SK-N-SH (cell line): ENCODE results near the gene PAQR5. TPM values are rescaled to one million over a fixed set of nuclear protein-coding genes. Genes with fewer than 3 reads are reported as not detected.

Experiments used
- CTCF ChIA-PET: fragments of 300-600, 350-600 bp; formaldehyde crosslinking; extraction: SDS; loops from one replicate; lab custom pipeline; 2021; lab: Yijun Ruan, JAX
- POLR2A ChIA-PET: fragments of 350-600 bp; sonication (Branson Sonifier 250); formaldehyde crosslinking; extraction: SDS; loops from one replicate; lab custom pipeline; 2020; ENCODE audit warnings: antibody characterized with exemption, inconsistent platforms; lab: Yijun Ruan, JAX
- DNase-seq: peaks from one replicate; pipeline ENCODE4 v3.0.0; 2012
- H2AFZ ChIP-seq: fragments of 200-600 bp; sonication (generic); 2 replicates; pipeline ENCODE4 v1.8.1; 2016; ENCODE audit warnings: antibody characterized with exemption, mild to moderate bottlenecking, low read depth
- H3F3A ChIP-seq: fragments of 200-600 bp; sonication (generic); replicated peaks from 2 replicates; pipeline ENCODE3; 2016; ENCODE audit warnings: antibody characterized with exemption, mild to moderate bottlenecking; ENCODE audit not compliant: insufficient read depth
- H3K27ac ChIP-seq, 2 experiments: fragments of 200-500 bp in 1 of 2; fragments of 200-600 bp in 1 of 2; sonication (Bioruptor generic) in 1 of 2; sonication (generic), shearing (Covaris generic) in 1 of 2; 2 replicates each; pipeline versions ENCODE4 v1.5.1 to v1.6.1; 2014 to 2016; ENCODE audit warnings: low read depth in 2 of 2, inconsistent platforms in 1 of 2, low read length in 1 of 2, mild to moderate bottlenecking in 1 of 2, mixed read lengths in 1 of 2
- H3K27me3 ChIP-seq: fragments of 200-600 bp; sonication (generic), shearing (Covaris generic); 2 replicates; pipeline ENCODE4 v1.6.1; 2016; ENCODE audit warnings: mixed run types; ENCODE audit not compliant: insufficient read depth
- H3K36me3 ChIP-seq, 2 experiments: fragments of 200-500 bp in 1 of 2; fragments of 200-600 bp in 1 of 2; sonication (Bioruptor generic) in 1 of 2; sonication (generic) in 1 of 2; replicated peaks in 1 of 2; 2 replicates each; pipeline versions ENCODE3 to v1.5.1; 2014 to 2016; ENCODE audit warnings: low read length in 1 of 2, mild to moderate bottlenecking in 1 of 2; ENCODE audit not compliant: insufficient read depth in 2 of 2, control insufficient read depth in 1 of 2
- H3K4me1 ChIP-seq, 2 experiments: fragments of 200-500 bp in 1 of 2; fragments of 200-600 bp in 1 of 2; sonication (Bioruptor generic) in 1 of 2; sonication (generic), shearing (Covaris generic) in 1 of 2; 2 replicates each; pipeline versions ENCODE4 v1.5.1 to v1.6.1; 2014 to 2016; ENCODE audit warnings: low read depth in 1 of 2, low read length in 1 of 2, mixed run types in 1 of 2; ENCODE audit not compliant: insufficient read depth in 2 of 2, control insufficient read depth in 1 of 2
- H3K4me2 ChIP-seq: fragments of 200-600 bp; sonication (generic), shearing (Covaris generic); 2 replicates; pipeline ENCODE4 v1.6.1; 2017; ENCODE audit warnings: mixed run types
- H3K4me3 ChIP-seq, 2 experiments: fragments of 200-500 bp in 1 of 2; fragments of 200-600 bp in 1 of 2; sonication (Bioruptor generic) in 1 of 2; sonication (generic), shearing (Covaris generic) in 1 of 2; 2 replicates each; pipeline versions ENCODE4 v1.5.1 to v1.8.1; 2014 to 2016; ENCODE audit warnings: low read depth in 2 of 2, inconsistent platforms in 1 of 2, low read length in 1 of 2, mild to moderate bottlenecking in 1 of 2, mixed read lengths in 1 of 2, moderate library complexity in 1 of 2
- H3K79me2 ChIP-seq: fragments of 200-600 bp; sonication (generic); 2 replicates; pipeline ENCODE4 v1.8.1; 2017; ENCODE audit warnings: mild to moderate bottlenecking; ENCODE audit not compliant: insufficient read depth
- H3K9ac ChIP-seq: fragments of 200-600 bp; sonication (generic); 2 replicates; pipeline ENCODE4 v1.6.1; 2017; ENCODE audit warnings: mixed run types
- H3K9me2 ChIP-seq: fragments of 200-600 bp; sonication (generic); 2 replicates; pipeline ENCODE4 v1.6.1; 2017; ENCODE audit warnings: mixed run types
- H3K9me3 ChIP-seq: fragments of 200-600 bp; sonication (generic); 2 replicates; pipeline ENCODE4 v1.6.1; 2017; ENCODE audit warnings: mixed run types, mild to moderate bottlenecking, moderate library complexity
- H4K20me1 ChIP-seq: fragments of 200-600 bp; sonication (generic); 2 replicates; pipeline ENCODE4 v1.6.1; 2017; ENCODE audit warnings: mild to moderate bottlenecking, mixed run types; ENCODE audit not compliant: insufficient read depth
- EP300 ChIP-seq, 2 experiments: IDR thresholded peaks; 2 replicates each; pipeline versions ENCODE4 v1.4.0 to v1.6.1; 2012; ENCODE audit warnings: borderline replicate concordance in 1 of 2, low read depth in 1 of 2, low read length in 1 of 2
- FOSL2 ChIP-seq: IDR thresholded peaks from 2 replicates; pipeline ENCODE4 v1.4.0; 2012; ENCODE audit warnings: low read depth, mild to moderate bottlenecking, moderate library complexity, borderline replicate concordance
- GABPA ChIP-seq: IDR thresholded peaks from 2 replicates; pipeline ENCODE4 v1.4.0; 2012; ENCODE audit warnings: low read depth, mild to moderate bottlenecking
- GATA2 ChIP-seq: sonication (generic); formaldehyde crosslinking; IDR thresholded peaks from 2 replicates; pipeline ENCODE4 v1.5.0; 2020; ENCODE audit warnings: mild to moderate bottlenecking, missing genetic modification reagents
- MXI1 ChIP-seq: IDR thresholded peaks from 2 replicates; pipeline ENCODE4 v1.6.1; 2012; ENCODE audit warnings: mild to moderate bottlenecking, low read depth, low read length, improper control_type of control experiment
- NFIC ChIP-seq: IDR thresholded peaks from 2 replicates; pipeline ENCODE4 v1.4.0; 2012; ENCODE audit warnings: borderline replicate concordance
- RAD21 ChIP-seq: IDR thresholded peaks from 2 replicates; pipeline ENCODE4 v1.6.1; 2012; ENCODE audit warnings: mild to moderate bottlenecking, low read length
- RXRA ChIP-seq: IDR thresholded peaks from 2 replicates; pipeline ENCODE4 v1.4.0; 2012; ENCODE audit warnings: low read depth, mild to moderate bottlenecking, borderline replicate concordance
- SMC3 ChIP-seq: IDR thresholded peaks from 2 replicates; pipeline ENCODE4 v1.6.1; 2012; ENCODE audit warnings: low read depth, low read length, improper control_type of control experiment
- TAF1 ChIP-seq: IDR thresholded peaks from 2 replicates; pipeline ENCODE4 v1.6.1; 2012; ENCODE audit warnings: low read depth, mild to moderate bottlenecking, low read length, moderate library complexity, borderline replicate concordance
- TCF12 ChIP-seq: IDR thresholded peaks from 2 replicates; pipeline ENCODE4 v1.4.0; 2012
- YY1 ChIP-seq: IDR thresholded peaks from 2 replicates; pipeline ENCODE4 v1.4.0; 2012; ENCODE audit warnings: low read depth, mild to moderate bottlenecking
- WGBS: methylation state at CpG from one replicate; pipeline ENCODE4 v1.1.6; 2017; ENCODE audit warnings: low lambda C conversion rate; 5-methylcytosine and 5-hydroxymethylcytosine counted together
- polyA plus RNA-seq, 3 experiments: library from polyadenylated mRNA; depleted of rRNA; stranded (reverse); fragments of >200 nt; gene quantifications; 2 replicates each; pipeline ENCODE4 v1.2.3, GENCODE V29; 2012
- TF ChIP-seq, protein P1 (sequence below): fragments of 150-350 bp; IDR thresholded peaks from 2 replicates; pipeline ENCODE4 v1.6.1; 2017; ENCODE audit warnings: antibody characterized with exemption, low read length, low read depth, borderline replicate concordance
- TF ChIP-seq, protein P2 (sequence below): fragments of 200-600 bp; sonication (generic); IDR thresholded peaks from 2 replicates; pipeline ENCODE4 v1.6.1; 2017; ENCODE audit warnings: antibody characterized with exemption, mild to moderate bottlenecking, moderate library complexity
- TF ChIP-seq, protein P3 (sequence below): IDR thresholded peaks from 2 replicates; pipeline ENCODE4 v1.4.0; 2012; ENCODE audit warnings: low read depth
- TF ChIP-seq, protein P4 (sequence below): fragments of 150-350 bp; IDR thresholded peaks from 2 replicates; pipeline ENCODE4 v1.6.1; 2016; ENCODE audit warnings: mild to moderate bottlenecking, low read depth, low read length

PAQR5 gene
- polyA plus RNA-seq, 1 of the 3 experiments (the other 2 are of a cell fraction): 3.9 TPM

DNA sequence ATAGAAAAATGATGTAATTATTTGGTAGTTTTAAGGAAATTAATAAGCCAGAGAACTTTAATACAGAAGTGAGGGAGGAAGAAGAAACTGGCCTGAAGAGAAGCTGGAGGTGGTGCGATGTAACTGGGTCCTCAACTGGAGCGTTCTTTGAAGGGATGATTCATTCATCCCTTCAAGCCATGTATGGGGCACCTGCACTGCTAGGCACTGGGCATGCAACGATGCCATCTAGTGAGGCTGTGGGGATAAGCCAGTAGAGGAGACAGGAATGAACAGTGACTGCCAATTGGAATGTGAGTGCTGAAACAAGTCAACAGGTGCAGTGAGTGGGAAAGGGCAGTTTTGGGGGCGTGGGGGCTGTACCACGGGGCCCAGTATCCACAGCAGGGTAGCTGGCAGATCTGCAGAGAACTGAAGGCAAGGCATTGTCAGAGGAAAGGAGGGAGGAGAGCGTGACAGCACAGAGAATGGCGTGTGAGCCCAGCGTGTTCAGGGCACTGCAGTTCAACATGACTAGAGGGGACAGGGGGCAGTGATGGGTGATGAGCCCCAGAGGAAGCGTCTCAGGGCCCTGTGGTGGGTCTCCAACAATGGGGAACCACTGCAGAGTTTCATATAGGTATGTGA lies 111.6 kb downstream of the PAQR5 start:
- DNase-seq: peak; percentile 61
- H3K27me3 ChIP-seq: no peaks in the 10 kb centered on the region
- H3K4me2 ChIP-seq: no peak overlapping the region
- ChIA-PET CTCF (interaction anchor here (0.5 to 5.7 kb wide), 5 partner anchors 16 to 486 kb away, joined by 3 to 24 read pairs (median 4); no protein-coding TSS in a partner anchor), POLR2A (no interaction called here)
- H4K20me1 ChIP-seq: no peaks in the 10 kb centered on the region
- TF ChIP-seq FOSL2 (peak; percentile 65; the same call in 1 of the 2 replicates), GABPA (no peak), RAD21 (peak; percentile 80), TAF1 (no peak; the same call in 1 of the 2 replicates), TCF12 (peak; percentile 14; the same call in 1 of the 2 replicates), SMC3 (peak; percentile 67)
- TF ChIP-seq, protein P1, sequence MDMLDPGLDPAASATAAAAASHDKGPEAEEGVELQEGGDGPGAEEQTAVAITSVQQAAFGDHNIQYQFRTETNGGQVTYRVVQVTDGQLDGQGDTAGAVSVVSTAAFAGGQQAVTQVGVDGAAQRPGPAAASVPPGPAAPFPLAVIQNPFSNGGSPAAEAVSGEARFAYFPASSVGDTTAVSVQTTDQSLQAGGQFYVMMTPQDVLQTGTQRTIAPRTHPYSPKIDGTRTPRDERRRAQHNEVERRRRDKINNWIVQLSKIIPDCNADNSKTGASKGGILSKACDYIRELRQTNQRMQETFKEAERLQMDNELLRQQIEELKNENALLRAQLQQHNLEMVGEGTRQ: no peak
- TF ChIP-seq, protein P2, sequence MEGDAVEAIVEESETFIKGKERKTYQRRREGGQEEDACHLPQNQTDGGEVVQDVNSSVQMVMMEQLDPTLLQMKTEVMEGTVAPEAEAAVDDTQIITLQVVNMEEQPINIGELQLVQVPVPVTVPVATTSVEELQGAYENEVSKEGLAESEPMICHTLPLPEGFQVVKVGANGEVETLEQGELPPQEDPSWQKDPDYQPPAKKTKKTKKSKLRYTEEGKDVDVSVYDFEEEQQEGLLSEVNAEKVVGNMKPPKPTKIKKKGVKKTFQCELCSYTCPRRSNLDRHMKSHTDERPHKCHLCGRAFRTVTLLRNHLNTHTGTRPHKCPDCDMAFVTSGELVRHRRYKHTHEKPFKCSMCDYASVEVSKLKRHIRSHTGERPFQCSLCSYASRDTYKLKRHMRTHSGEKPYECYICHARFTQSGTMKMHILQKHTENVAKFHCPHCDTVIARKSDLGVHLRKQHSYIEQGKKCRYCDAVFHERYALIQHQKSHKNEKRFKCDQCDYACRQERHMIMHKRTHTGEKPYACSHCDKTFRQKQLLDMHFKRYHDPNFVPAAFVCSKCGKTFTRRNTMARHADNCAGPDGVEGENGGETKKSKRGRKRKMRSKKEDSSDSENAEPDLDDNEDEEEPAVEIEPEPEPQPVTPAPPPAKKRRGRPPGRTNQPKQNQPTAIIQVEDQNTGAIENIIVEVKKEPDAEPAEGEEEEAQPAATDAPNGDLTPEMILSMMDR: peak; percentile 57
- TF ChIP-seq, protein P3, sequence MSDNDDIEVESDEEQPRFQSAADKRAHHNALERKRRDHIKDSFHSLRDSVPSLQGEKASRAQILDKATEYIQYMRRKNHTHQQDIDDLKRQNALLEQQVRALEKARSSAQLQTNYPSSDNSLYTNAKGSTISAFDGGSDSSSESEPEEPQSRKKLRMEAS: no peak
- peaks cover 89% of the 10 kb centered on the region for H3K79me2 ChIP-seq
- 59% methylated on average over 9 of the region's 9 CpGs for WGBS
- no peak overlapping the region for H3K27ac ChIP-seq
- peaks cover 0 to 17% of the 10 kb centered on the region in 2 experiments for H3K36me3 ChIP-seq
- peaks cover 0 to 9% of the 10 kb centered on the region in 2 experiments; a peak in 2 of 4 replicates for H3K4me1 ChIP-seq
- H3F3A ChIP-seq: peaks cover 4% of the 10 kb centered on the region
- no peaks in the 10 kb centered on the region for H3K9me2 ChIP-seq
- no peaks in the 10 kb centered on the region for H3K9me3 ChIP-seq
- no peak overlapping the region for H3K4me3 ChIP-seq
- H3K9ac ChIP-seq: no peak overlapping the region
- no peak overlapping the region for H2AFZ ChIP-seq

DNA sequence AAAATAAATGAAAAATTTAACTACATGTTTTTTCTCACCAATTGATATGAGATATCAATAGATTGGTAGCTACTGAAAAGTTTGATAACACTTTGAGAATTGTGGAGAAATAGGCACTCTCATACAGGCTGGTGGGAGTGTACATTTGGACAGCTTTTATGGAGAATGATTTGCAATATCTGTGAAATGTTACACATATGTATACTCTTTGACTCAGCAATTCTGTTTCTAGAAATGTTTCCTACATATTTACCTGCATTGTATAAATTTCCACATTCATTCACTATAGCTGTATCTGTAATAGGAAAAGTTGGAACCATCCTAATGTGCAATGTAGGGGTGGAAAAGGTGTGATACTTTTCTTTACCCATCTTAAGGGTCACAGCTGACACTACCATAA lies 113.6 kb downstream of the PAQR5 start:
- peaks cover 0 to 17% of the 10 kb centered on the region in 2 experiments for H3K36me3 ChIP-seq
- DNase-seq: no peak
- ChIA-PET POLR2A (no interaction called here), CTCF (interaction anchor here (0.9 to 5.7 kb wide), 4 partner anchors 14 to 354 kb away, joined by 3 to 24 read pairs (median 15); no protein-coding TSS in a partner anchor)
- H3K27ac ChIP-seq: no peak overlapping the region
- no peaks in the 10 kb centered on the region for H3K9me3 ChIP-seq
- H2AFZ ChIP-seq: no peak overlapping the region
- no peak for TF ChIP-seq NFIC
- no peak for TF ChIP-seq MXI1
- no peak for TF ChIP-seq RXRA
- TF ChIP-seq, protein P4, sequence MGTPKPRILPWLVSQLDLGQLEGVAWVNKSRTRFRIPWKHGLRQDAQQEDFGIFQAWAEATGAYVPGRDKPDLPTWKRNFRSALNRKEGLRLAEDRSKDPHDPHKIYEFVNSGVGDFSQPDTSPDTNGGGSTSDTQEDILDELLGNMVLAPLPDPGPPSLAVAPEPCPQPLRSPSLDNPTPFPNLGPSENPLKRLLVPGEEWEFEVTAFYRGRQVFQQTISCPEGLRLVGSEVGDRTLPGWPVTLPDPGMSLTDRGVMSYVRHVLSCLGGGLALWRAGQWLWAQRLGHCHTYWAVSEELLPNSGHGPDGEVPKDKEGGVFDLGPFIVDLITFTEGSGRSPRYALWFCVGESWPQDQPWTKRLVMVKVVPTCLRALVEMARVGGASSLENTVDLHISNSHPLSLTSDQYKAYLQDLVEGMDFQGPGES: no peak
- no peak for TF ChIP-seq YY1
- TF ChIP-seq EP300 (IDR thresholded peaks at IDR 0.05; ENCODE audit: borderline replicate concordance in 1 of 2, low read depth in 1 of 2, low read length in 1 of 2): no peak
- TF ChIP-seq FOSL2: no peak
- no peak for TF ChIP-seq GATA2 (CRISPR knock-in tag)
- H3K9ac ChIP-seq: no peak overlapping the region
- peak overlapping the region; percentile 92 for H3K4me2 ChIP-seq
- H3K9me2 ChIP-seq: no peaks in the 10 kb centered on the region
- H4K20me1 ChIP-seq: no peaks in the 10 kb centered on the region
- no peak overlapping the region for H3K4me3 ChIP-seq
- peaks cover 11% of the 10 kb centered on the region for H3F3A ChIP-seq
- peaks cover 10 to 15% of the 10 kb centered on the region in 2 experiments; a peak in 3 of 4 replicates for H3K4me1 ChIP-seq
- H3K79me2 ChIP-seq: peaks cover 90% of the 10 kb centered on the region
- no peaks in the 10 kb centered on the region for H3K27me3 ChIP-seq
